T-cell (primary cell): ENCODE measurements around the gene PBLD. TPM values are rescaled to one million over a fixed set of nuclear protein-coding genes. Genes with fewer than 3 reads are reported as not detected.

Experiments used
- ATAC-seq, 4 experiments: fragments of 200-7000 bp in 3 of 4; fragments of 150-1000 bp in 1 of 4; cut with Tn5 transposase; replicated peaks in 1 of 4; 1 replicate in 3 of 4; 2 replicates in 1 of 4; pipeline ENCODE4 v1.10.0; 2021; ENCODE audit warnings: moderate library complexity in 3 of 4, mild to moderate bottlenecking in 2 of 4, moderate number of reproducible peaks in 1 of 4
- CTCF ChIA-PET, 2 donors: fragments of 300-600 bp; sonication (Branson Sonifier 250); formaldehyde crosslinking; loops; one replicate each; lab custom pipeline; 2022; ENCODE audit warnings: antibody characterized with exemption in 2 of 2; lab: Charles Lee
- POLR2A ChIA-PET, 2 donors: fragments of 300-600 bp; sonication (Branson Sonifier 250); formaldehyde crosslinking; loops; one replicate each; lab custom pipeline; 2022; ENCODE audit warnings: antibody characterized with exemption in 2 of 2; lab: Charles Lee
- DNase-seq, 35 experiments: peaks; one replicate each; pipeline versions ENCODE4 v3.0.0 to v3.0.0-alpha.2; 2013 to 2023
- H3K27ac ChIP-seq: one replicate; pipeline ENCODE4 v1.5.1; 2013; ENCODE audit warnings: low read length
- H3K27me3 ChIP-seq, 2 experiments: replicated peaks in 1 of 2; 1 replicate in 1 of 2; 2 replicates in 1 of 2; pipeline versions ENCODE4 v1.6.1 to v1.7.0; 2013; ENCODE audit warnings: low read length in 1 of 2, mixed read lengths in 1 of 2; ENCODE audit not compliant: control insufficient read depth in 2 of 2, insufficient read depth in 2 of 2; ENCODE audit errors: extremely low read depth in 1 of 2
- H3K36me3 ChIP-seq, 2 donors: 1 replicate in 1 of 2; 2 replicates in 1 of 2; pipeline versions ENCODE4 v1.6.1 to v1.7.0; 2013; ENCODE audit warnings: low read length in 1 of 2; ENCODE audit not compliant: control insufficient read depth in 2 of 2, insufficient read depth in 1 of 2; ENCODE audit errors: extremely low read depth in 1 of 2
- H3K4me1 ChIP-seq, 2 experiments: 1 replicate in 1 of 2; 2 replicates in 1 of 2; pipeline versions ENCODE4 v1.6.1 to v1.7.0; 2013; ENCODE audit warnings: low read length in 2 of 2, mixed read lengths in 1 of 2; ENCODE audit not compliant: insufficient read depth in 2 of 2, control insufficient read depth in 1 of 2; ENCODE audit errors: extremely low read depth in 1 of 2
- H3K4me3 ChIP-seq, 2 donors: 1 replicate in 1 of 2; 2 replicates in 1 of 2; pipeline versions ENCODE4 v1.5.1 to v1.7.0; 2013; ENCODE audit warnings: mild to moderate bottlenecking in 2 of 2, low read length in 1 of 2, moderate library complexity in 1 of 2; ENCODE audit not compliant: control insufficient read depth in 1 of 2; ENCODE audit errors: extremely low read depth in 1 of 2
- H3K9me3 ChIP-seq: 2 replicates; pipeline ENCODE4 v1.7.0; 2013
- H3K27ac Mint-ChIP-seq, 2 donors: one replicate each; pipeline ENCODE4 v1.8.0; 2020 to 2021; ENCODE audit warnings: mild to moderate bottlenecking in 2 of 2, mixed read lengths in 2 of 2
- H3K27me3 Mint-ChIP-seq, 2 donors: one replicate each; pipeline ENCODE4 v1.8.0; 2021 to 2022; ENCODE audit warnings: mixed read lengths in 2 of 2
- H3K36me3 Mint-ChIP-seq: one replicate; pipeline ENCODE4 v1.8.0; 2021; ENCODE audit warnings: mixed read lengths
- H3K4me1 Mint-ChIP-seq, 3 donors: one replicate each; pipeline ENCODE4 v1.8.0; 2020 to 2022; ENCODE audit warnings: mixed read lengths in 3 of 3, mild to moderate bottlenecking in 1 of 3
- H3K4me3 Mint-ChIP-seq, 3 donors: one replicate each; pipeline ENCODE4 v1.8.0; 2020 to 2022; ENCODE audit warnings: mild to moderate bottlenecking in 3 of 3, mixed read lengths in 3 of 3, moderate library complexity in 3 of 3
- H3K9me3 Mint-ChIP-seq, 3 donors: one replicate each; pipeline ENCODE4 v1.8.0; 2020 to 2022; ENCODE audit warnings: mixed read lengths in 3 of 3
- WGBS: methylation state at CpG from one replicate; pipeline ENCODE4 v1.1.5; 2013; ENCODE audit warnings: missing lambda C conversion rate; ENCODE audit not compliant: insufficient coverage; 5-methylcytosine and 5-hydroxymethylcytosine counted together
- total RNA-seq, 35 experiments: library from RNA in 6 of 35; stranded (reverse) in 6 of 35; fragments of 120-200 nt in 1 of 35; gene quantifications; one replicate each; pipeline versions ENCODE4 v1.2.1 to v1.2.4 and lab custom pipeline; 2013 to 2026

Gene PBLD
- total RNA-seq, 5 donors from 2014 or later (not counting 1 experiment from before 2014, with no cell fraction given), result 1.3 to 3.4 (median 1.9) TPM

- ChIA-PET CTCF (no interaction called here), POLR2A (interaction anchor here in 1 of 2 donors (0.5 kb wide), 1 partner anchor 16 kb away, joined by 3 read pairs; no protein-coding TSS in a partner anchor)
- no peak for DNase-seq
- Histone ChIP-seq H3K4me3 (no peak overlapping the region), H3K27me3 (no peaks in the 10 kb centered on the region), H3K27ac (no peak overlapping the region), H3K9me3 (no peaks in the 10 kb centered on the region), H3K36me3 (no peaks in the 10 kb centered on the region), H3K4me1 (no peaks in the 10 kb centered on the region)
- no peaks in the 10 kb centered on the region for H3K4me1 Mint-ChIP-seq
- ATAC-seq, result no peak
- peaks cover 4% of the 10 kb centered on the region for H3K36me3 Mint-ChIP-seq
- H3K27ac Mint-ChIP-seq, result no peak overlapping the region
- H3K9me3 Mint-ChIP-seq, result peaks cover 4 to 18% (median 8%) of the 10 kb centered on the region in 3 donors
- H3K27me3 Mint-ChIP-seq, result peaks cover 0 to 3% of the 10 kb centered on the region in 2 donors
- no peak overlapping the region for H3K4me3 Mint-ChIP-seq
Observed at GRCh38 chr10:68276224-68276623, 56.5 kb downstream of the PBLD start.

GRCh38 chr10:68275600-68276126 lies 57.1 kb downstream of the PBLD start:
- H3K9me3 Mint-ChIP-seq, result peaks cover 4 to 18% (median 8%) of the 10 kb centered on the region in 3 donors
- no peak overlapping the region for H3K27ac Mint-ChIP-seq
- ATAC-seq (no peak), DNase-seq (no peak)
- peaks cover 4% of the 10 kb centered on the region for H3K36me3 Mint-ChIP-seq
- H3K27me3 Mint-ChIP-seq, result peaks cover 0 to 5% of the 10 kb centered on the region in 2 donors
- Histone ChIP-seq H3K4me1 (no peaks in the 10 kb centered on the region), H3K36me3 (no peaks in the 10 kb centered on the region), H3K27me3 (no peaks in the 10 kb centered on the region), H3K27ac (no peak overlapping the region), H3K4me3 (no peak overlapping the region), H3K9me3 (no peaks in the 10 kb centered on the region)
- ChIA-PET CTCF (no interaction called here), POLR2A (interaction anchor here in 1 of 2 donors (0.5 kb wide), 1 partner anchor 17 kb away, joined by 3 read pairs; no protein-coding TSS in a partner anchor)
- H3K4me3 Mint-ChIP-seq, result no peak overlapping the region
- no CpG with 5 or more reads among the region's 2 CpGs for WGBS
- H3K4me1 Mint-ChIP-seq, result no peaks in the 10 kb centered on the region

- Mint-ChIP-seq H3K36me3 (peaks cover 4% of the 10 kb centered on the region), H3K27me3 (peaks cover 0 to 9% of the 10 kb centered on the region in 2 donors), H3K9me3 (peaks cover 4 to 13% (median 7%) of the 10 kb centered on the region in 3 donors), H3K4me3 (no peak overlapping the region), H3K27ac (no peak overlapping the region), H3K4me1 (no peaks in the 10 kb centered on the region)
- DNase-seq, result no peak
- Histone ChIP-seq H3K27ac (no peak overlapping the region), H3K4me3 (no peak overlapping the region), H3K36me3 (no peaks in the 10 kb centered on the region), H3K27me3 (no peaks in the 10 kb centered on the region), H3K4me1 (no peaks in the 10 kb centered on the region), H3K9me3 (no peaks in the 10 kb centered on the region)
- POLR2A ChIA-PET, result no interaction called here
- CTCF ChIA-PET, result no interaction called here
- ATAC-seq, result no peak
Observed at GRCh38 chr10:68272833-68273232, 59.9 kb downstream of the PBLD start.

- peaks cover 0 to 5% (median 0%) of the 10 kb centered on the region in 3 donors for H3K9me3 Mint-ChIP-seq
- ChIA-PET POLR2A (no interaction called here), CTCF (no interaction called here)
- ATAC-seq (no peak), DNase-seq (no peak)
- Histone ChIP-seq H3K27me3 (peaks cover 0 to 3% of the 10 kb centered on the region in 2 experiments), H3K36me3 (no peaks in the 10 kb centered on the region), H3K27ac (no peak overlapping the region), H3K4me3 (no peak overlapping the region), H3K9me3 (no peaks in the 10 kb centered on the region), H3K4me1 (no peaks in the 10 kb centered on the region)
- no peak overlapping the region for H3K4me3 Mint-ChIP-seq
- H3K4me1 Mint-ChIP-seq, result no peaks in the 10 kb centered on the region
- no peaks in the 10 kb centered on the region for H3K36me3 Mint-ChIP-seq
- H3K27ac Mint-ChIP-seq, result no peak overlapping the region
- 73% methylated on average over 5 of the region's 7 CpGs for WGBS
- peaks cover 0 to 9% of the 10 kb centered on the region in 2 donors for H3K27me3 Mint-ChIP-seq
Observed at GRCh38 chr10:68271196-68271882, 61.4 kb downstream of the PBLD start.

- ChIA-PET POLR2A (no interaction called here), CTCF (interaction anchor here in 1 of 2 donors (0.6 kb wide), 1 partner anchor 79 kb away, joined by 3 read pairs; no protein-coding TSS in a partner anchor)
- H3K27ac Mint-ChIP-seq, result no peak overlapping the region
- Histone ChIP-seq H3K27me3 (peaks cover 0 to 3% of the 10 kb centered on the region in 2 experiments), H3K36me3 (no peaks in the 10 kb centered on the region), H3K4me3 (no peak overlapping the region), H3K27ac (no peak overlapping the region), H3K4me1 (no peaks in the 10 kb centered on the region), H3K9me3 (peaks cover 2% of the 10 kb centered on the region)
- no peaks in the 10 kb centered on the region for H3K4me1 Mint-ChIP-seq
- no peak overlapping the region for H3K4me3 Mint-ChIP-seq
- H3K9me3 Mint-ChIP-seq, result peaks cover 0 to 3% (median 0%) of the 10 kb centered on the region in 3 donors
- no peak for ATAC-seq
- peaks cover 0 to 9% of the 10 kb centered on the region in 2 donors for H3K27me3 Mint-ChIP-seq
- no peaks in the 10 kb centered on the region for H3K36me3 Mint-ChIP-seq
- no CpG with 5 or more reads among the region's 2 CpGs for WGBS
- DNase-seq, result no peak
Observed at GRCh38 chr10:68269562-68270290, 63.0 kb downstream of the PBLD start.

- CTCF ChIA-PET, result no interaction called here
- no peak overlapping the region for H3K27ac Mint-ChIP-seq
- ATAC-seq, result no peak
- Histone ChIP-seq H3K4me3 (no peak overlapping the region), H3K27me3 (peaks cover 0 to 16% of the 10 kb centered on the region in 2 experiments), H3K9me3 (peaks cover 2% of the 10 kb centered on the region), H3K4me1 (no peaks in the 10 kb centered on the region), H3K27ac (no peak overlapping the region), H3K36me3 (no peaks in the 10 kb centered on the region)
- no peaks in the 10 kb centered on the region for H3K4me1 Mint-ChIP-seq
- H3K27me3 Mint-ChIP-seq, result peaks cover 0 to 3% of the 10 kb centered on the region in 2 donors
- H3K9me3 Mint-ChIP-seq, result peaks cover 0 to 6% (median 4%) of the 10 kb centered on the region in 3 donors
- no peak for DNase-seq
- H3K4me3 Mint-ChIP-seq, result no peak overlapping the region
- H3K36me3 Mint-ChIP-seq, result no peaks in the 10 kb centered on the region
- POLR2A ChIA-PET, result no interaction called here
- WGBS, result 87% methylated on average over 6 of the region's 8 CpGs
Observed at GRCh38 chr10:68261132-68261856, 71.4 kb downstream of the PBLD start.
